Forelimb muscle (tissue), 1 donor: Measurements from ENCODE around the gene DNAH5. TPM values are rescaled to one million over a fixed set of nuclear protein-coding genes. Genes with fewer than 3 reads are reported as not detected.
A peak's percentile ranks its signal among the peaks of the same experiment; 100 is the strongest.
"Not testable (repeated sequence)": the region's sequence is repeated elsewhere in the genome, so short reads cannot be mapped to it uniquely, and the experiment has no call there.

Experiments used
- DNase-seq: peaks from one replicate; pipeline ENCODE4 v3.0.0-alpha.2; 2013; ENCODE audit warnings: low read depth
- polyA plus RNA-seq: library from polyadenylated mRNA; unstranded; fragments of 120-200 nt; gene quantifications from one replicate; pipeline ENCODE4 v1.2.1, GENCODE V29; 2013; ENCODE audit not compliant: insufficient read length

Gene DNAH5
- polyA plus RNA-seq, 1 donor: 0.57 TPM

GRCh38 chr5:13831351-13831750 is 113.1 kb downstream of the DNAH5 start:
- no peak for DNase-seq

GRCh38 chr5:13830536-13830935 is 114.0 kb downstream of the DNAH5 start:
- no peak for DNase-seq

GRCh38 chr5:13821366-13821765 is 123.1 kb downstream of the DNAH5 start:
- no peak for DNase-seq

DNA sequence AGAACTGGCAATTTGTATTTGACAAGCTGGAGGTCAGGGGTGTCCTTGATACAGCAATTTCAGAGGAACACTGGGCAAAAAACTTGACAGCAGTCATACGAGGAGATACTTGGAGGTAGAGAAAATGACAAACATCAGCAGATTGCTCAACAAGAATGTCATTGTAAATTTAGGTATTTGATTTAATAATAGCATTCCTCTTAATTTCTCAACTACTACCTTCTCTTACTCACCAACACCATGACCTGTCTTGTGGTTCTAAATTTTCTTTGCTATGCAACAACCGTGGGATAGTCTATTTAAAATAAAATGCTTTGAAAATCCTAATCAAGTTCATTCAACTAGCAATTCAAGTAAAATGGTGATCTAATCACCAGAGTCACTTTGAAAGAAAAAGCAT is 128.4 kb downstream of the DNAH5 start:
- DNase-seq: no peak

DNA sequence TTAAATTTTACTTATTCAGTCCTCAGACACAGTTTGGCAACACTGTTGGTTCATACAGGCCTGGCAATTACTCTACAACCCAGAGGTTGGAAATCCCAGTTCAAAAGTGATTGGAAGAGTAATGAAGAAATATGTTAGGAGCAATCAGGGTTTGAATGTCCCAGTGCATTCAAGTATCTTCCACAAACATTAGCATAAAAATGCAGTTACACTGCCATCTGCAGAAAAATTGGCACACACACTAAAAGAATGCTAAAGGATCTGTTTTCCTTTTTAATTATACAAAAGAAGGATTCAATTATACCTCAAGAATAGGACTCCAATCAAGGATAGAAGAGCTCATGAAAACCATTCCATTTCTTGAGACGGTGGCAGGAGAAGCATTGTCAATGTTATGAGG is 130.2 kb downstream of the DNAH5 start:
- no peak for DNase-seq

DNA sequence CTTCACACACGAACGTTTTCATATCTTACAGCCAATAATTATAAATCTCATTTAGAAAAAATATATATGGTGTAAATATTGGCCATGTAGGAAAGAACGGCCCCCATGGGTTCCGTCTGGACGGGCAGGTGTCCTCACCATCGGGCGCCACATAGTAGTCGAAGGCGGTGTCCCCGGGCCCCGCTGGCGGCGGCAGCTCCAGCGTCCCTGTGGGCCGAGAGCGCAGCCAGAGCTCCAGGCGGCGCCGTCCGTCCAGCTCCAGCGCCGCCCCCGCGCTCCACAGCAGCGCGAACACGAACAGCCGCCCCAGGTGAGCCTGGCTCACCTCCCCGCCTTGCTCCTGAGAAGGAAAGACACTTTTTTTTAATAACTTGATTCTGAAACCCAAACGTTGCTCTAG is 134.6 kb downstream of the DNAH5 start:
- DNase-seq: no peak

GRCh38 chr5:13804336-13804735 is 140.2 kb downstream of the DNAH5 start:
- no peak for DNase-seq

DNA sequence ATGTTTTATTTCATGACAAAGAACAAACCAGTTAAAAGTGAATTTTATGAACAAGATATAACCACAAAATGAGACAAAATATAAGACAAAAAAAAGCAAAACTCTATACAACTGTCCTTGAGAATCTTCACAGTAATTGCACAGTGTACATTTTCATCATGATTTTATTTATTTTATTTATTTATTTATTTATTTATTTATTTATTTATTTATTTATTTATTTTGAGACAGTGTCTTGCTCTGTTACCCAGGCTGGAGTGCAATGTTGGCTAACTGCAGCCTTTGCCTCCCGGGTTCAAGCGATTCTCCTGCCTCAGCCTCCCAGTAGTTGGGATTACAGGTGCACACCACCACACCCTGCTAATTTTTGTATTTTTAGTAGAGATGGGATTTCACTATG is 145.9 kb downstream of the DNAH5 start:
- not testable (repeated sequence) for DNase-seq

DNA sequence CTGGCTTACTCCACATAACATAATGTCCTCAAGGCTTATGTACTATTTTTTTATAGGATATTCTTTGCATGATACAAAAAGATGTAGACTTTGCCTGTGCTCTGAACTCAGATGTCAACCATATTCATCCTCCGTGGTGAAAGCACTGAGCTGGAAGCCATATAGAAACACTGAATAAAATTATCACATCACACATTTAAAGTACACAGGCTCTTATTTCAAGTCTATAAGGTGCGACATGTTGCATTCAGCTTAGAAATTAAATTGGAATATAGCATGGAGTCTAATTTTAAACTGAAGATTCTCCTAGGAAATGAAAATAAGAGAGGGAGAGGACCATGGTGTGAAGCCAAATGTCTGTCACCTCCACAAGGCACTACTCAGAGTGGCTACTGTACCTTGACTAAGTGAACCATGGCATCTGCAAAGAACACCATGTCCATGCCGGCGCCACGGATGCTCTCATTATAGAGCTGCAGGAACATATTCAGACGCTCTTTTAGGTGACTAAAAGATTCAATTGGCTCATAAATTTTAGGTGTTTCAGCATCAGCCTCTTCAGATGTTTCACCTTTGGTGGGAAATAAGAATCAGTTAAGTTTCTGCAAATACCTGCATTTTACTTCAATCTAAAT is 158.6 kb downstream of the DNAH5 start:
- no peak for DNase-seq

DNA sequence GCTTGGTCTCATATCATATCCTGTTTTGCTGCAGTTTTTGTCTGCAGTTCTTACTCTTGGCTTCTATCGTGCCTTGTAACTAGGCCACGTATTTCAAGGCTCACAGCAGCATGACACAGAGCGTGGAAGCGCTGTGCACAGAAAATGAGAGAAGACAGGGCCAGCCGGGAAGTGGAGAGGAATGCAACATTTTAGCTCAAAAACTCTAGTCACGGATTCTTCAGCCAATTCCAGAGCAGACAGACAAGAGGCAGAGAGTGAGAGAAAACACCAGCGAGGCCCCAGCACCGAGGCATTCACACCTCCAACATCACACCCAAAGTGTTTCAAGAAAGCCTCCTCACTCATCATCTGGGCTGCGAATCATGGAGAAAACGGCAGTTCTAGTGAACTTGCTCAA is 160.8 kb downstream of the DNAH5 start:
- peak; percentile 16 for DNase-seq

- no peak for DNase-seq
These were observed 164.4 kb downstream of the DNAH5 start for GRCh38 chr5:13780081-13780480.

- no peak for DNase-seq
These were observed 170.8 kb downstream of the DNAH5 start for GRCh38 chr5:13773649-13774048.

- no peak for DNase-seq
These were observed 173.4 kb downstream of the DNAH5 start for GRCh38 chr5:13771011-13771571.

DNA sequence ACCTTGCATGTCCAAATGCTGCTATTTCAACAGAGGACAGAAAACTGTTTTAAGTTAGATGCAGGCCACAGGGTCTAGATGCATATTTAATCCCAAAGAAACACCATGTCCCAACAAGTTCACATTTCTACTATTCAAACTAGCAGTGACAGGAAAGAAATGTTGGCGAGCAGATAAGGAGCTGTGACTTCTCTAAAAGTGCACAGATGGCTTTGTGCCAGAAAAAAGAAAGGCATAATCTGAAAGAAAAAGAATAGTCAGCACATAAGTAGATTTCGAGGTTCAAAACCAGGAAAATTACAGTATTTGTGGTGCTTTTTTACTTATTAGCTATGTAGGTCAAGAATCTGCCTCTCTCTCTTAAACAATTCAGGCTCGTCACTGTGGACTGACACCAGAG is 178.3 kb downstream of the DNAH5 start:
- no peak for DNase-seq

DNA sequence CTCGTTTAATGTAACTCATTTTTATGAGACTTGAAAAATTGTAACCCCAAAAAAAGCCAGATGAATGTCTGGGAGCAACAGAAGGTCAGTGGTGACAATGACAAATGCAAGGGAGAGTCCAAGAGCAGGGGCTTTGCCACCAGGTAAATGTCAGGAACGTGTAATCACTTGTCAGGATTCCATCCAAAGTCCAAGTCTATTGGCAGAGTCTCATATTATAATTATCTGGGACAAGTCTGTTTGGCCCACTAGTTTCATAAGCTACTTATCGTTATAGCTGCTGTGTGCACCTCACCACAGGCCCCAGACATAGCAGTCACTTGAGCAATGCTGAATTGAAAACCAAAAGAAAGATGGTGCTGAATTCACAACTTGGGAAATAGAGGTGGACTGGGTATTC is 180.8 kb downstream of the DNAH5 start:
- DNase-seq: no peak

DNA sequence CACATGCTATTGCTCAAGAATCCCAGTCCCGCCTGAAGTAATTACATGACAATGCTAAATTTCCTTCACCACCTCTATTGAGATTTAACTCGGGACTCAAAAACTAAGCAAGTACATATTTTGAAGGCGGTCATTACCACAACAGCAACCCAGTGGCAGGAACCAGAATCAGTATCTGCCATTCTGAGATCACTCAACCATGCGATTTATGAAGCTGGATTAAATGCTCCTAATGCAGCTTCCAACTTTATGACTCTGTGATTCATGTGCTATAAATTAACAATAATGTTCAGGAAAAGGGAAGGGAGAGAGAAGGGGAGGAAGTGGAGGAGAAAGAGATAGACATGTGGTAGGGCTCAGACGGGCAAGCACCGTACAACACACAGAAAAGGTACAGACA is 194.7 kb downstream of the DNAH5 start:
- DNase-seq: no peak

GRCh38 chr5:13746026-13746425 is 198.5 kb downstream of the DNAH5 start:
- DNase-seq: no peak

DNA sequence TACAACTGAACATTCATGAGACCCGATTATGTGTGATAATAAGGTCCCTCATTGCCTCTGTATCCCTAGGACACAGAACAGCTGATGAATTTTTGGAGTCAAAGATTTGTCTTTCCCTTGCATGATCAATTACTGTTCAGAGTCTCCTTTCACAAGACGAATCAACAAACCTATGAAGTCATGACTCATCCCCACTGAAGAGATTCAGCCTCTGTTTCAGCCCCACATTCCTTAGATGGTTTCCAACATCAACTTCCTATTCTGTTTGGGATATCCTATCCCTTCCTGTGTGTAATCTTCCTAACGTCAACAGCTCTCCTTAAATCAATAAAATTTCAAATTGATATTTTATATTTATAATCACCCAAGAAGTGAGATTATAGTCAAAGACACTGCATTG is 199.0 kb downstream of the DNAH5 start:
- no peak for DNase-seq

GRCh38 chr5:13740471-13740870 is 204.0 kb downstream of the DNAH5 start:
- no peak for DNase-seq

- DNase-seq: no peak
These were observed 205.0 kb downstream of the DNAH5 start for GRCh38 chr5:13739479-13739878.

DNA sequence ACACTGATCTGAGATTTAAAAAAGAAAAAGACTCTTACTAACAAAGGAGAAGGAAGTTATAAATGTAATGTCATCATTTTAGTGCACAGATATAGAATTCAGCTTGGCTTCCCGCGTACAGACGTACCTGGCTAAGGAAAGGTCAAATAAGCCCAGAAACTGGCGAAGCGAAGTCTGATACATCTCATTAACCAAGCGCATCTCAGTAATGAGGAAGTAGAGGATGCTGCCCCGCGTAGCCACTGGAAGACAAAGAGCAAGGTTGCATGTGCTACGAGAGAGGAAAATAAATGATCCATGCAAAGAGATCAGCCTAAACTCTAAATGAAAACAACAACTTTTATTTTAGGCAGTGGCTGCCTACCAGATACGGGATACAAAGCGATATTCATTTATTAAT is 208.8 kb downstream of the DNAH5 start:
- DNase-seq: no peak

- peak; percentile 24 for DNase-seq
These were observed 213.3 kb downstream of the DNAH5 start for GRCh38 chr5:13731121-13731628.

DNA sequence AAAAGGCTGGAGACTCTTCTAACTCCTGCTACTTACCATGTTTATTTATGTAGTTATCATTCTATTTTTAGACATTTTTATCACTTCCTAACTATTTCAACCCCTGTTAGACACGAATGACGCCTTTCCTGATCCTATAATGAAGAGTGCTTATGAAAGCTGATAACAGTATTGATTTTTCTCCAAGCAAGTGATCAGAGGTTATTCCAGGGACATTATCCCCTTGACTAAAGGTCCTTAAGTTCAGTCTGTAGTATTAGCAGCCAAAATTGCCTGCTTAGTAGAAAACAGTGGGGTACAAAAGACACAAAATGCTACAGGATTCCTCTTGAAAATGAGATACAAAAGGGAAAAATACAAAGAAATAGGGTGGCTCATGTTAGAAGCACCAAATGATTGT is 235.6 kb downstream of the DNAH5 start:
- no peak for DNase-seq

DNA sequence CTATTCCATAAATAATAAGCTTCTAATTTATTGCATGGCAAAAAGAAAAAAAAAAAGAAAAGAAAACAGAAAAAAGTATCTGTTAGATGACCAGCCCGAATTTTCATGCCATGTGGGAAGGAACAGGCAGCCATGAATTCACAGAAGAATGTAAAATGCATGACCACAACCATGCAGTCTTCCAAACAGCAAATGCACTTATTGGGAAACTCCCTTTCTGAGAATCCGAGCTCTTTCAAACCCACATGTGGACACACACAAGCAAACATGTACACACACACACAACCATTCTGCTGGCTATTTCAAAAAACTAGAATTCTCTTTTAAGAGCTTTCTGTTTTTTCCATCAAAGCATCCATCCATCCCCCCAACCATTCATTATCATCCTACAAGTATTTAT is 236.1 kb downstream of the DNAH5 start:
- DNase-seq: no peak
